HG03457 (cell line): Measurements from ENCODE around the gene RGL2.
"Not testable (repeated sequence)": the region's sequence is repeated elsewhere in the genome, so short reads cannot be mapped to it uniquely, and the experiment has no call there.

Source experiments
- ATAC-seq: cut with Tn5 transposase; IDR thresholded peaks from one replicate; pipeline ENCODE4 v1.9.1; 2021; ENCODE audit warnings: moderate number of reproducible peaks; ENCODE audit not compliant: unreplicated experiment

The RGL2 gene

DNA sequence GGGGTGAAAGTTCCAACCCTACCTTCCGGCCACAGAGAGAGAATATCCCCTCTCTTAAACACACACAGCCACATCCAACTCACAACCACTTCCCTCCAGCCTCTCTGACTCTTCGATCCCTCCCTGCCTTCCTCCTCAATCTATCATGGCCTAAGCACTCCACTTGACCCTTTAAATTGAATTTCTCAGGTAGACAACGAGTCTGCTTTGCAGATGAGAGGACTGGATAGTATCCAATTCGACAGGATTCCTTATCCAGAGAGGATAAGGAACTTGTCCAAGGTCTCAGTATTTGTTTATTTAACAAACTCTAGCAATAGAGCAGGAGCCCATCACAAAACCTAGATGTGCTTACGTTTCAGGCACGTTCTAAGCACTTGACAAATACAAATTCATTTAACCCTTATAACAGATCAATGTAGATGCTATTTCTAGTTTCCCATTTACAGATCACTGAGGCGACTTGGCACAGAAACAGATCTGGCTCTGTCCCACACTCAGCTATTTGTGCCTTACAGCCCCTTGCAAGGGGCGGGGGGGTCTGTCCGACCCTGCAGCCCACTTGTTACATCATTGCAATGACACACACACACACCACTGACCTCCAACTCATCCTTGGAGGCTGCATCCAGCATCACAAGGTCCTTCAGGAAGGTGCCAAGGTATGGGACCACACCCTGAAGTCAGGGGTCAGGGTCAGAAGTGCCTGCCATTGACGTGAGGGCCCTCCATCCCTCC lies 4.5 kb downstream of the RGL2 start:
- ATAC-seq: no peak

DNA sequence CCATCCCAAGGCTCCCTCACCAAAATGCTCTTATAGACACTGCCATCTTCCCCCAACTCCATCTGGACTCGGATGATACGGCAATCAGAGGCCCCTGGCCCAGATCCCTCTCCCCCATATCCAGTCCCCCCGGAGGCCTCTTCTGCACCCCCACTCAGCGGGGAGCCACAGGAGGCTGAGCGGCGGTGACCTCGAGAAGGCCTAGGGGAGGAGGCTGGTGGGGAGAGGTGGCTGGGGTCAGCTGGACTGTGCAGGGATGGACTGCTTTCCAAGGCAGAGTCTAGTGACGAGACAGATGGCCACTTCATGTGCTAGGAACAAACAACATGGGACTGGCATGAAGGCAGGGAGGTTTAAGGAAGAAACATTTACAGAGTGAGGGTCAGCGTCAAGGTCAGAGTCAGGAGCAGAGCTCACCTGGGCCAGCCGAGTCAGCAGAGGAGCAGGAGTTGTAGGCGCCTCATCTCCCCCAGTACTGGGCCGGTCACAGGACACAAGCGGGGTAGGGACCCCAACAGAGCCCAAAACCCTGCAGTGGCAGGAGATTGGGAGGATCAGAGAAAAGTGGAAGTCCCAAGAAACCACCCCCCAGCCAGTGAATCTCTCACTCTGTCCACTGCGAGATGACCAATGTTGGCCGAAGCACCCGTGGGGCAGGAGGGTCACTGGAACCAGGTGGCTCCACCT lies 5.6 kb downstream of the RGL2 start:
- no peak for ATAC-seq

DNA sequence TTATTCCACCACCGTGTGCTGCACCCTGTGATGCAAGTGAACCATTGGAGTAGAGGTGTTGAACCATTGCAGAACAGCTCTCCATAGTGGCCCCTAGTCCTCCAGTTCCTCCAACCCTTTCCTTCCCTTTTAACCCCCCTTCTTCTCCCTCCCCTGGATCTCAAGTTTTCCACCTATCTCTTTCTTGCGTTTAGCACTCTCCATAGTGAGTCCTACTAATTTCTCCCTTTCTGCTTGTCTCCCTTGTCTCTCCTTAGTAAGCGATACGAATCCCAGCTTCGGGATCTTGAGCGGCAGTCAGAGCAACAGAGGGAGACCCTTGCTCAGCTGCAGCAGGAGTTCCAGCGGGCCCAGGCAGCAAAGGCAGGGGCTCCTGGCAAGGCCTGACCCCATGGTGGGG lies 8.3 kb downstream of the RGL2 start:
- ATAC-seq: no peak

DNA sequence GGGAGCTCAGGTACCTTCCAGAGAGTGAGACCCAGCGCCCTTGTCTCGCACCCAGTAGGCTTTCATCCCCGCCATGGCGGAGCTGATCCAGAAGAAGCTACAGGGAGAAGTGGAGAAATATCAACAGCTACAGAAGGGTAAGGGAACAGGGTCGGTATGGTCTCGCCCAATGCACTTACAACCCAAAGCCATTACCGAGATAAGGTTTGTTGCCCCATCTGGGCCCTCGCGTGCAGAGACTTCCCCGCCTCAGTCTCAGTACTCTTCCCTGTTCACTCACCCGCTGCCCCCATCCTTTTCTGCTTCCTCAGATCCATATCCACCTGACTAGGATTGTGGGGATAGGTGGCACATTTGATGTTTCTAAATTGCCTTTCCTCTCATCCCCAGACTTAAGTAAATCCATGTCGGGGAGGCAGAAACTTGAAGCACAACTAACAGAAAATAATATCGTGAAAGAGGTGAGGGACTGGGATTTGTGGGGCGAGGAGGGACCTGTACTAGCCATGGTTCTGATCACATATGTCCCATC lies 8.9 kb downstream of the RGL2 start:
- ATAC-seq: no peak

DNA sequence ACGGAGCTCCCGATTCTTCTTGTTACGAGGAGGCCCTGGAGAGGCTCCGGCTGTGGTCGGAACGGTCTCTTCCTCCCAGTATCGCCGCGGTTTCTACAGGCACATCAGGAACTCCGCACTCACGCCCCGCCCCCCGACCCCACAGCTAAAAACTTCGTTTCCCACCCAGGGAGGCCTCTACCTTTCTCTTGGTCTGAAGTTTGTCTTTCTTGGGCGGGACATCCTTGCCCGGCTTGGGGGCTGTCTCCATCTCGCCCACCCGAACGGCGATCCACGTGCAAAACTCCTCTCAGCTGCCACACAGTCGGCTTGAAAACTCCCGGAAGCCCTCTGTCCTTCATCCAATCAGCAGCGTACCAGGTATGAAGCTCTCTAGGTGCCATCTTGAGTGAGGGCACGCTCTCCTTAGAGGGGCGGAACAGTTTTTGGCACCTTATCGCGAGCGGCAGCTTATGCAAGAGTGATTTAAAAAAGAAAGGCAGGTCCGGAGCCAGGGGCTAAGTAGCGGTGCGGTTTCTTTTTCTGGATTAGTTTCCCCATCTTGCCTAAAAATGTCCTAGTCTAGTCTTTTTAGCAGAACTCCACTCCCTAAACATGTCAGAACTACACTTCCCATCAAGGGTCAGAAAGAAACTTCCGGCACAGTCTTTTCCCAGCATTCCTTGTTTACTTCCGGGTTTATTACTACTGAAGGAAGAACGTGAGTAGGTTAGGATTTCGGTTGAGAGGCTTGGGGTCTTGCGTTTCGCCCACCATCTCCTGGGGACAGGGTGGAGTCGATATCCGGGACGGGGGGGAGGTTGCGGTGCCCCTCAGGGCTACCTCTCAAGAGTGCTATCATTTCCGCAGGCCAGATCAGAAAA lies 9.6 kb downstream of the RGL2 start, which contains the start of the genes PFDN6 and WDR46:
Gene PFDN6 (plus strand): TSS at position 681 of the 863 bp plus-strand sequence. CDS start 256 bp downstream, outside the sequence.
Gene WDR46 (minus strand): TSS at position 319 of the 863 bp plus-strand sequence. CDS start 69 bp downstream, at position 250.
- ATAC-seq: peak; percentile 65

DNA sequence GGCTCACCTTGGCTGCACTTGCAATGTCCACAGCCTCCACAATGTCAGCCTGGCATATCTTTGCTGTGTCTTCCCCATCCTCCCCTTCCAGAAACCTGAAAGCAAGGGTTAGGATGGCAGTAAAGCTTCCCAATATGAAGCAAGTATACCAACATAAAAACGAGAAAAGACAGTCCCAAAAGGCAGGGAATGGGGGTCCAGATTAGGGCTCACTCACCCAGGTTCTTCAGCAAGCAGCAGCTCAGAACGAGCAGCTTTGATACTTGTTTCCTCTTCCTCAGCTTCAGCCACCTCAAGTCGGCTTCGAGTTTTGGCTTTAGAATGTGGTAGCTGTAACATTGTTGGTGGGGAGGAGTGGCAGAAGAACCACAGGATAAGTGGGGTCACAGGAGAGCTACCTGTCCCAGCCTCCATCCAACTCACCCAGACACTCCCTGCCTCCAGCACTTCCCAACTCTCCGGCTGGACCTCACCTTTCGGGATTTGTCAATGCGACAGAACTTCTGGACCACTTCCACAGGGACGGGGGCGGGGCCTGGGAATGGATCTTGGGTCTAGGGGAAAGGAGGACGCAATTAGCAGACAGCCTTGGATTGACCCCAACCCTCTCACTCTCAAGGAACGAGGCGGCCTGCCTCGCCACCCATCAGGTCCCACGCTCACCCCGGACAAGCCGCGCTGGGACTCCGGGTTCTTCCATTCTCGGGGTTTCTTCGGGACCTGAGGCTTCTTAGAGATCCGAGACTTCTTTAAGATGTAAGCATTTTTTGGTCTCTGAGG lies 10.4 kb downstream of the RGL2 start:
- ATAC-seq: no peak

DNA sequence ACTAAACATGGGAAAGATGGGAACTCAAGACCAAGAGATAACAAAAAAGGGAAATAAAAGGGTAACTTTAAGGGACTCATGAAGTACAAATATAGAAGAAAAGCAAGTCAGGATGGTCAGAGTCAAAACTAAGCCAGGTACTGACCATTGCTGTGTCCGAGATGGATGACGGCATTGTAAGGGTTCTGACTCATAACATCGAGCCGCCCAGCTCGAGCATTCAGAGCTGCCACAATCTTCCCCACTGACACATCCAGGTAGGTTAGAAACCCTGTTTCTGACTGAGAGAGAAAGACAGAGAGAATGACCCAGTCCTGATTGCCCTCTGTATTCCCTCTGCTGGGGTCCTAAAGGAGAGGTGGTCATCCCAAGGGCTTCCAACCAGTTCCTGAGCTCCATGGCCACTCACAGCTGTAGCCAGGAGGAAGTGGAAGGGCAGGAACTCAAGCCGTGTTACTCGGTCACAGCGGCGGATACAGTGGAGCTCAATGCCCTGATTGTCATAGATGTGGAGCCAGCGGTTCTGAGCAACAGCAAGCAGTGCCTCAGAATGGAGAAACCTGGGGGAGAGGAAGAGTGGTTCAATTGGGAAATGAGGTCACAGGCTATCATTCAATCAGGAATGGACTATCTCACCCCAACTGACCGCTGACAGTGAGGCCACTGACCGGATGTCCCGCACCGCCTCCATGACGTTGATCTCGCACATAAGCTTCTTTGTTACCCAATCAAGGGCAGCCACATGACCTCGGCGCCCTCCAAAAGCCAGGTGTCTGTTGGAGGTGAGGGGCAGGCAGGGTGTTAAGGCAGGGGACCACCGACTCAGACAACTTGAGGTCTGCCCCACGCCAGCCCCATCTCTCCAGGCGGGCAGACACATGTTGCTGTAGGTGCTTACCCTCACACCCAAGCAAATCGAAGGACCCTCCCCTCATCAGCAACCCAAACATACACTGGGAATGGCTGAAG lies 11.5 kb downstream of the RGL2 start:
- ATAC-seq: no peak

DNA sequence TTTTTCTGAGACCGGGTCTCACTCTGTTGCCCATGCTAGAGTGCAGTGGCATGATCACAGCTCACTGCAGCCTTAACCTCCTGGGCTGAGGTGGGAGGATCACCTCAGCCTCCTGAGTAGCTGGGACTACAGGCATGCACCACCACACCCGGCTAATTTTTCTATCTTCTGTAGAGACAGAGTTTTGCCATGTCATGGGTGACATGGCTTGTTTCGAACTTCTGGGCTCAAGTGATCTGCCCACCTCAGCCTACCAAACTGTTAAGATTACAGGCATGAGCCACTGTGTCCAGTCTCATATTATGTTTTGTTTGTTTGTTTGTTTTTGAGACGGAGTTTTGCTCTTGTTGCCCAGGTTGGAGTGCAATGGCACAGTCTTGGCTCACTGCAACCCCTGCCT lies 13.5 kb downstream of the RGL2 start:
- ATAC-seq: not testable (repeated sequence)

DNA sequence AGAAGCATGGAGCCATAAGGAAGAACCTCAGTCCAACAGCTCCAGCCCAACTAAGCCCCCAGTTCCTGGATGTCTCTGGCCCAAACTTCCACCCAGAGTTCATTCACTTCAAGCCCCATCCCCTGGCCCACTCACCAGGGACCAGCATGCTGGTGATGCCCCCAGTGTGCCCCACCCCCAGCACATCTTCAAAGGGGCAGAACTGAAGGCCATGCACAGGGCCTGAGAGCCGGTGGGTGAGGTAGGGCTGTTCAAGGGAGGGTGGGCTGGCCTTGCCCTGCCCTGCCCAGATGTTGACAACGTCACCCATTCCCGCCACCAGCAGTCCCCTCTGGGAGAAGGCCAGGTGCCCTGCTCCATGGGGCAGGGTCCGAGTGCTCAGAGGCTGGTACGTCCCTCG lies 18.2 kb downstream of the RGL2 start:
- no peak for ATAC-seq

DNA sequence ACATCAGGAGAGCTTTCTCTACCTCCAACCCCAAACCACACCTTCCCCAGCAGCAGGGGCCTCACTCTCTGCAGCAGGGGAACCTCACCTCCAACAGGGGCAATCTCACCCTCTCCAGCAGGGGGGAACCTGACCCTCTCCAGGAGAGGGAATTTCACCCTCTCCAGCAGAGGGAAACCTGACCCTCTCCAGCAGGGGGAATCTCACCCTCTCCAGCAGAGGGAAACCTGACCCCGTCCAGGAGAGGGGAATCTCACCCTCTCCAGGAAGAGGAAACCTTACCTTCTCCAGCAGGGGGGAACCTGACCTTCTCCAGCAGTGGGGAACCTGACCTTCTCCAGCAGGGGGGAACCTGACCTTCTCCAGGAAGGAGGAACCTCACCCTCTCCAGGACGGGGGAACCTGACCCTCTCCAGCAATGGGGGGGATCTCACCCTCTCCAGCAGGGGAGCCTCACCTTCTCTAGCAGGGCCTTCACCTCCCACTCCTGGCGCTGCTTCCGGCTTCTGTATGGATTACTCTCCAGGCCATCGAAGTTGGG lies 18.7 kb downstream of the RGL2 start:
- ATAC-seq: no peak

DNA sequence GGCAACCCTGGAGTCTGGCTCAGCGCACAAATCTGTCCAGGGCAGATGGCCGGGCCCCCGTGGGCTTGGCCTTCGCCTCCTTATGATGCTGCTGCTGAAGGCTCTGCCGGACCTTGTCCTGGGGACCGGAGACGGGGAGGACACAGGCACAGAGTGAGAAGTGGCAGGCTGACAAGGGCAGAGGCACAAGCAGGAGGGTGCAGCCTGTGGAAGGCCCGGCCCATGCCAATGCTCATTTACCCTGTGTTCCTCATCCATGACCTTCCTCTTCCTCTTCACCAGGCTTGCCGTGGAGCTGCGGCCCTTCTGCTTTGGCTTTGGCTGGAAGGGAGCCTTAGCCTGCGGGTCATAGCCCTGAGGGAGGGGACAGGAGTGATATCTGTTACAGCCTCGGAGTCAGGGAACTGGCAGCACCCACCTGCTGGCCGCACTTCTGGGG lies 19.5 kb downstream of the RGL2 start:
- no peak for ATAC-seq

DNA sequence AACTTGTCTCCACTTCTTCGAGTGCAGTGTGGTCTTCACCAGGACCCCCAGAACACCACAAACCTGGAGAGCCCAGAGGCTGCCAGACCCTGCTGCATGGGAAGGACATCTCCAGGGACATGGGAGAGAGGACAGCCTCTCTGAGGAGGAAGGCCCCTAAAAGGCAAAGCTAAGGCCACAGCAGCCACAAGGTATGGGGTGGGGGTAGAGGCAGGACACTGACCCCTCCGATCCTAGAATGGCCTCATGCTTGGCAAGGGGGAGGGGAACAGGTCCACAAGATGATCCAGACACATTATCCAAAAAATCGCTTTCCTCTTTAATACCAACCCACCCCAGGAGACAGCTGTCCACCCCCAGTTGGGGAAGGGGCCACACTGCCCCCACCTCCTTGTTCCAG lies 19.9 kb downstream of the RGL2 start:
- no peak for ATAC-seq

DNA sequence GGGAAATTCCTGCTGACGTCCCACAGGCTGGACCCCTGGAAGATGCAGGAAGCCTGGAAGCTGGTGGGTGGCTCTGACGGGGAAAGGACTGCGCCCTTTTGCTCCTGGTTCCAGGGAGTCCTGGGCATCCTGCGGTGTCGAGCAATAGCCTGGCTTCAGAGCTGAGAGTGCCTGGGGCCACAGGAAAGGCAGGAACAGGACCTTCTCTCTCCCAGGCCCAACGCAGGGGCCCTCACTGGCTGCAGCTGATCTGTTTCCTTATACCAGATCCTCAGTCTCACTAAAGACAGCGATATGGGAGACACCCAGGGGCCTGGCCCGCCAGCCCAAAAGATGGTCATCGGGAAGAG lies 20.4 kb downstream of the RGL2 start:
- no peak for ATAC-seq

DNA sequence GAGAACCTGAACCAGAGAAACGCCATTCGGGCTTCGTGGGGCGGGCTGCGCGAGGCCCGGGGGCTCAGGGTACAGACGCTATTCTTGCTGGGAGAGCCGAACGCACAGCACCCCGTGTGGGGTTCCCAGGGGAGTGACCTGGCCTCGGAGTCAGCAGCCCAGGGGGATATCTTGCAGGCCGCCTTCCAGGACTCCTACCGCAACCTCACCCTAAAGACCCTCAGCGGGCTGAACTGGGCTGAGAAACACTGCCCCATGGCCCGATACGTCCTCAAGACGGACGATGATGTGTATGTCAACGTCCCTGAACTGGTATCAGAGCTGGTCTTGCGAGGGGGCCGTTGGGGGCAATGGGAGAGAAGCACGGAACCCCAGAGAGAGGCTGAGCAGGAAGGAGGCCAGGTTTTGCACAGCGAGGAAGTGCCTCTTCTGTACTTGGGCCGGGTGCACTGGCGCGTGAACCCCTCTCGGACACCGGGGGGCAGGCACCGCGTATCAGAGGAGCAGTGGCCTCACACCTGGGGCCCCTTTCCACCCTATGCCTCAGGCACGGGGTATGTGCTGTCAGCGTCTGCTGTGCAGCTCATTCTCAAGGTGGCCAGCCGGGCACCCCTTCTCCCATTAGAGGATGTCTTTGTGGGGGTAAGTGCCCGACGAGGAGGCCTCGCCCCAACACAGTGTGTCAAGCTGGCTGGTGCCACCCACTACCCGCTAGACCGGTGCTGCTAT lies 20.9 kb downstream of the RGL2 start:
- no peak for ATAC-seq

DNA sequence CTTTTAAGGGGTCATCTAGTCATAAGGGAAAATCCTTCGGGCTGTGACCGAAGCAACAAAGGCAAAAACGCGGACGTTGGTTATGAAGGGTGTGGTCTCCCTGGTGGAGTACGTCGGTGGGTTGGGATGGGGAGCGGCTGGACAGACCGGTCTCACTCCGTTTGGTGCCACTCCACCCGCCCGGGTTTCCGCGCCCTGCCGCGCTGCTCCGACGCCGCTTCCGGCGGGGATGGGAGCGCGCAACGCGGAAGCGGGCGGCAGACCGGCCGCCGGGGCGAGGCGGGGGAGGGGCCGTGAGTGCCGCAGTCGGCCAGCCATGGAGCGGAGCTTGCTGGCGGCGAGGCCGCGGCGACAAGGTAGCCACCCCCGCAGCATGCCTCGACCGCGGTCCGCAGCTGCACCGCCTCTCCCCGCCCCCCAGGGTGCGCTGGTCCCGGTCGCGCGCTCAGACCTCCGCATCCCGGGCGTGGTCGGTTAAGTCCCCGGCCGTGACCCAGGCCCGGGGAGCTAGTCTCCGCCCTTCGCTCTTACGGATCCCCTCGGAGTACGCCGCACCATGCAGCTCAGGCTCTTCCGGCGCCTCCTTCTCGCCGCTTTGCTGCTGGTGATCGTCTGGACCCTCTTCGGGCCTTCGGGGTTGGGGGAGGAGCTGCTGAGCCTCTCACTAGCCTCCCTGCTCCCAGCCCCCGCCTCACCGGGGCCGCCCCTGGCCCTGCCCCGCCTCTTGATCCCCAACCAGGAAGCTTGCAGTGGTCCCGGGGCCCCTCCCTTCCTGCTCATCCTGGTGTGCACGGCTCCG lies 21.7 kb downstream of the RGL2 start, which contains the start of gene B3GALT4:
Gene B3GALT4 (plus strand): TSS at position 260 of the 799 bp plus-strand sequence. CDS start 297 bp downstream, at position 557.
- ATAC-seq: peak; percentile 36

DNA sequence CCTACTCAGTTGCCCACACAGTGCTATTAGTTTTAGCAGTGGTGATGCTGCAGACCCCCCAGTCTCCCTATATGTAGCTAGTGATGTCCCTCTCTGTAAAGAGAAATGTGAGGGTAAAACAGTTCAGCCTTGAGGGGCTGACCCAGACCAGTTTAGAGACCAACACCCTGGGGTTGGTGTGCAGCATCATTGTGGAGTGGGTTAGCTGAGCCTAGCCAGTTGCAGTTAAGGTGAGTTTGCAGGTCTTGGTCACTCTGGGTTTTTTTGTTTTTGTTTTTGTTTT lies 22.2 kb downstream of the RGL2 start:
- no peak for ATAC-seq

DNA sequence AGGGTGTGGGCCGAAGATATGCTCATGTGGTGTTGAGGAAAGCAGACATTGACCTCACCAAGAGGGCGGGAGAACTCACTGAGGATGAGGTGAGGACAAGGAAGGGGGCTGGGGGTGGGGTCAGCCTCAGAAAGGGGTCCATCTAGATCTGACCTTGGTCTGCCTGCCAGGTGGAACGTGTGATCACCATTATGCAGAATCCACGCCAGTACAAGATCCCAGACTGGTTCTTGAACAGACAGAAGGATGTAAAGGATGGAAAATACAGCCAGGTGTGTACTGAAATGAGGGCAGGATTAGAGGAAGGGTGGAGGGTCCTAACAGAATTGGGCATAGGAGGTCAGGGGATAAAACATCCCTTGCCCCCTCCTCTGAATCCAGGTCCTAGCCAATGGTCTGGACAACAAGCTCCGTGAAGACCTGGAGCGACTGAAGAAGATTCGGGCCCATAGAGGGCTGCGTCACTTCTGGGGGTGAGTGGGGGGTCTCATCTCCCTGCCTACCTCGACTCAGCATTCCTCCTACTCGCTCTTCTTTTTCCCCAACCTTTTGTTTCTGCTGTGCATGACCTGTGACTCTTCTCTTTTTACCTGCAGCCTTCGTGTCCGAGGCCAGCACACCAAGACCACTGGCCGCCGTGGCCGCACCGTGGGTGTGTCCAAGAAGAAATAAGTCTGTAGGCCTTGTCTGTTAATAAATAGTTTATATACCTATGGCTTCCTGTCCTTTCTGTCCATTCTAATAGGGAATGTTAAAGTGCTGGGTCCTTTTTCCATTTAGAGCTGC lies 22.8 kb downstream of the RGL2 start:
- ATAC-seq: not testable (repeated sequence)
